Mesenchymal stem cell (in vitro differentiated cells and primary cell): ENCODE results near the gene IGF2.

Experiments
- DNase-seq: peaks from one replicate; pipeline ENCODE4 v3.0.0-alpha.2; 2013
- H2AFZ ChIP-seq: one replicate; pipeline ENCODE4 v1.6.1; 2013; ENCODE audit warnings: low read depth, mild to moderate bottlenecking, control low read depth, inconsistent platforms, low read length, moderate library complexity
- H2AK5ac ChIP-seq: 2 replicates; pipeline ENCODE4 v1.6.1; 2013; ENCODE audit warnings: low read length, moderate library complexity, mild to moderate bottlenecking, inconsistent platforms; ENCODE audit not compliant: severe bottlenecking
- H2BK120ac ChIP-seq: one replicate; pipeline ENCODE4 v1.6.1; 2013; ENCODE audit warnings: low read depth, mild to moderate bottlenecking, inconsistent platforms, low read length, moderate library complexity
- H2BK12ac ChIP-seq, 2 experiments: one replicate each; pipeline ENCODE4 v1.6.1; 2013; ENCODE audit warnings: inconsistent platforms in 2 of 2, low read length in 2 of 2, mild to moderate bottlenecking in 2 of 2, moderate library complexity in 2 of 2, control low read depth in 1 of 2
- H2BK15ac ChIP-seq: one replicate; pipeline ENCODE4 v1.6.1; 2013; ENCODE audit warnings: mild to moderate bottlenecking, low read depth, inconsistent platforms; ENCODE audit not compliant: poor library complexity, severe bottlenecking
- H2BK5ac ChIP-seq: 2 replicates; pipeline ENCODE4 v1.6.1; 2013; ENCODE audit warnings: low read depth, mild to moderate bottlenecking, low read length, control low read depth, inconsistent platforms; ENCODE audit not compliant: poor library complexity, severe bottlenecking
- H3K14ac ChIP-seq, 2 experiments: one replicate each; pipeline ENCODE4 v1.6.1; 2013; ENCODE audit warnings: inconsistent platforms in 2 of 2, low read length in 2 of 2, control low read depth in 1 of 2, mild to moderate bottlenecking in 1 of 2, moderate library complexity in 1 of 2
- H3K18ac ChIP-seq, 2 experiments: one replicate each; pipeline ENCODE4 v1.6.1; 2013; ENCODE audit warnings: inconsistent platforms in 2 of 2, low read length in 2 of 2, control low read depth in 1 of 2, low read depth in 1 of 2, mild to moderate bottlenecking in 1 of 2
- H3K23ac ChIP-seq, 2 experiments: one replicate each; pipeline ENCODE4 v1.6.1; 2013; ENCODE audit warnings: inconsistent platforms in 2 of 2, low read length in 2 of 2, mild to moderate bottlenecking in 2 of 2, moderate library complexity in 2 of 2, control low read depth in 1 of 2
- H3K27ac ChIP-seq: 2 replicates; pipeline ENCODE4 v1.5.1; 2013; ENCODE audit warnings: mild to moderate bottlenecking, moderate library complexity, low read length, control low read depth, inconsistent platforms; ENCODE audit not compliant: poor library complexity, severe bottlenecking
- H3K27me3 ChIP-seq, 2 experiments: 2 replicates each; pipeline versions ENCODE4 v1.6.1 to v1.7.0; 2013; ENCODE audit warnings: low read length in 2 of 2, mild to moderate bottlenecking in 2 of 2, moderate library complexity in 2 of 2, control low read depth in 1 of 2, inconsistent platforms in 1 of 2; ENCODE audit not compliant: control insufficient read depth in 1 of 2, insufficient read depth in 1 of 2
- H3K36me3 ChIP-seq, 2 experiments: 2 replicates each; pipeline versions ENCODE4 v1.6.1 to v1.7.0; 2013; ENCODE audit warnings: low read length in 2 of 2, control low read depth in 1 of 2, inconsistent platforms in 1 of 2, low read depth in 1 of 2, mild to moderate bottlenecking in 1 of 2; ENCODE audit not compliant: insufficient read depth in 2 of 2, control insufficient read depth in 1 of 2
- H3K4ac ChIP-seq, 2 experiments: one replicate each; pipeline ENCODE4 v1.6.1; 2013; ENCODE audit warnings: inconsistent platforms in 2 of 2, low read length in 2 of 2, mild to moderate bottlenecking in 2 of 2, moderate library complexity in 2 of 2, control low read depth in 1 of 2, low read depth in 1 of 2
- H3K4me1 ChIP-seq: 2 replicates; pipeline ENCODE4 v1.6.1; 2013; ENCODE audit warnings: low read depth, low read length, control low read depth; ENCODE audit not compliant: control insufficient read depth, insufficient read depth
- H3K4me2 ChIP-seq: 2 replicates; pipeline ENCODE4 v1.6.1; 2013; ENCODE audit warnings: low read length, mild to moderate bottlenecking, inconsistent platforms; ENCODE audit not compliant: poor library complexity, severe bottlenecking
- H3K4me3 ChIP-seq, 2 experiments: 2 replicates each; pipeline versions ENCODE4 v1.5.1 to v1.7.0; 2013; ENCODE audit warnings: low read length in 2 of 2, mild to moderate bottlenecking in 2 of 2, control low read depth in 1 of 2, low read depth in 1 of 2; ENCODE audit not compliant: insufficient read depth in 1 of 2
- H3K79me1 ChIP-seq: replicated peaks from 2 replicates; pipeline ENCODE4 v1.6.1; 2013; ENCODE audit warnings: mild to moderate bottlenecking, control low read depth, low read length, inconsistent platforms; ENCODE audit not compliant: poor library complexity, severe bottlenecking
- H3K9ac ChIP-seq: 2 replicates; pipeline ENCODE4 v1.7.0; 2013; ENCODE audit warnings: mild to moderate bottlenecking, low read length, moderate library complexity
- H3K9me3 ChIP-seq: 2 replicates; pipeline ENCODE4 v1.7.0; 2013; ENCODE audit warnings: mild to moderate bottlenecking, low read length; ENCODE audit not compliant: control insufficient read depth
- H4K8ac ChIP-seq: one replicate; pipeline ENCODE4 v1.6.1; 2013; ENCODE audit warnings: inconsistent platforms, mild to moderate bottlenecking, low read length, moderate library complexity
- H4K91ac ChIP-seq: one replicate; pipeline ENCODE4 v1.6.1; 2013; ENCODE audit warnings: mild to moderate bottlenecking, low read length, inconsistent platforms
- WGBS: methylation state at CpG from one replicate; pipeline ENCODE4 v1.1.7; 2013; ENCODE audit warnings: mixed read lengths; 5-methylcytosine and 5-hydroxymethylcytosine counted together

Gene IGF2

GRCh38 chr11:2130881-2131352 is 8.3 kb downstream of the IGF2 start:
- Histone ChIP-seq H2AK5ac (no peak overlapping the region), H3K4me3 (no peak overlapping the region), H3K23ac (no peak overlapping the region), H3K4ac (no peak overlapping the region), H2AFZ (no peak overlapping the region), H3K4me2 (no peak overlapping the region), H3K9ac (no peak overlapping the region), H3K36me3 (peaks cover 0 to 53% of the 10 kb centered on the region in 2 experiments), H3K79me1 (peaks cover 7% of the 10 kb centered on the region), H3K18ac (no peak overlapping the region), H3K14ac (no peak overlapping the region), H2BK12ac (no peak overlapping the region), H2BK15ac (no peak overlapping the region), H4K91ac (no peak overlapping the region), H2BK5ac (no peak overlapping the region), H2BK120ac (no peak overlapping the region), H3K4me1 (peaks cover 9% of the 10 kb centered on the region), H3K27me3 (peaks cover 0 to 55% of the 10 kb centered on the region in 2 experiments), H4K8ac (no peak overlapping the region), H3K27ac (no peak overlapping the region), H3K9me3 (no peaks in the 10 kb centered on the region)
- WGBS = 91% methylated on average over 17 of the region's 18 CpGs
- no peak for DNase-seq

DNA sequence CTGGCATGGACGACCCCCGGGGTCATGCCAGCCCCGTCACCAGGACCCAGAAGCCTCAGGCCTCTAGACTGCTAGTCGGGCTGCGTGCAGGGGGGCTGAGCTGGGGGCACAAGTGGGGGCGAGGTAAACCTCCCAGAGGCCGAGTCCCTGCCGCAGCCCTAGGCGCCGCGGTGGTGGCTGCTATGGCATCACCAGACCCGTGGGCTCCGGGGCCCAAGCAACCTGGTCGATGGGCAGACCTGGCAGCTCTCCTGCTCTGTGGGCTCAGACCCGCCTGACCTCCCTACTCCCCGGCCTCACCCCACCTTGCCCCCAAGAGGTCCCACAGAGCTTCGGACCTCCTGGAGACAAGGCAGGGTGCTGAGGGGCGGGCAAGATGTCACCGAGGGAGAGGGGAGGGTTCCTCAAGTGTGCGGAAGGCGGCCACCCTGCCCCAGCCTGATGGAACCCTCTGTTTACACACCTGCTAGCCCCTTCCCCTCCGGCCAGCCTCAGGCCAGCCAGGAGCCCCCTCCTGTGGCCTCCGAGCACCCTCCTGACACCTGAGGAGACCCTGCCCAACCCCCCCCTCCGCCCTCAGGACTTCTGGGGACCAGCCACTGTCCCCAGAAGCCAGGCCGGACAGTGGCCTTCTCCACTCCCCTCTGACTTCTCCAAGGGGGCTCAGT is 9.4 kb downstream of the IGF2 start:
- Histone ChIP-seq H3K4me2 (no peak overlapping the region), H3K27ac (no peak overlapping the region), H3K9ac (no peak overlapping the region), H2BK15ac (no peak overlapping the region), H3K14ac (no peak overlapping the region), H3K9me3 (no peaks in the 10 kb centered on the region), H4K91ac (no peak overlapping the region), H2BK120ac (no peak overlapping the region), H3K23ac (no peak overlapping the region), H3K36me3 (peaks cover 0 to 50% of the 10 kb centered on the region in 2 experiments), H2BK5ac (no peak overlapping the region), H2AFZ (no peak overlapping the region), H2BK12ac (no peak overlapping the region), H4K8ac (no peak overlapping the region), H3K4me1 (peaks cover 6% of the 10 kb centered on the region), H3K4ac (no peak overlapping the region), H3K79me1 (peaks cover 4% of the 10 kb centered on the region), H3K4me3 (no peak overlapping the region), H2AK5ac (no peak overlapping the region), H3K27me3 (peaks cover 0 to 44% of the 10 kb centered on the region in 2 experiments), H3K18ac (no peak overlapping the region)
- no peak for DNase-seq
- 90% methylated on average over 25 of the region's 25 CpGs for WGBS

GRCh38 chr11:2129308-2129698 is 9.9 kb downstream of the IGF2 start:
- no peak for DNase-seq
- WGBS = 80% methylated on average over 17 of the region's 17 CpGs
- no peak overlapping the region for H2BK5ac ChIP-seq

DNA sequence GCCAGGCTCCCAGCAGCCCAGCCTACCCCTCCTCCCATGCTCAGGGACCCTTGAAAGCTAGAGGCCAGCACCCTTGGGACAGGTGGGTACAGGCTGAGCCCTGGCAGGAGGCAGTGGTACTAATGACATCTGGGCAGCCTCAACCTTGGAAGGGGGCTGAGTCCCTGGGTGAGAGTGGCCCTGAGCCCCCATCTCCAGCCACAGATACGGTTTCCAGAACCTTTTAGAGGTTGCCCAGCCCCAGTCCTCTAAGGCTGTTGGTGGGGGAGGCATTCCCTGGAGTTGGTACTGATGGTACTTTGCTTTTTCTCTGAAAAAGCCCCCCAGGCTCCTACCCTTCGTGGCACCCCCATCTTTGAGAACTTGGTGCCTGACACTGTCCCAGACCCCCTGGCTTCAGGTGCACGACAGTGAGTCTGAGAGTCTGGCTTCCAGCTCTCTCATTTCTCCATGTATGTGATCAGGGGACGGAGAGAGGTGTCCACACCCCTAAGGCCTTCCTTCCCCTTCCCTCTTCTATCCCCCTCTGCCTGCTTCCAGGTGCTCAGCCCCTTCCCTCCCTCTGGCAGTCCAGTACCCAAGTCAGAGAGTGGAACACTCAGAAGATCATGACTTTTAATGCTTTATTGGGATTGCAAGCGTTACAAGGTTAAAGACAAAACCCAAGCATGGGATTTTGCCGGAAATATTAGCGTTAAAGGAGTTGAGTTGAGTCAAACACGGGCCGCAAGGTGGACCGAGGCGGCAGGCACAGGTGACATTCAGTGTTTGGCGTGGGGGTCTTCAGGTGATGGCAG is 10.5 kb downstream of the IGF2 start:
- H3K4ac ChIP-seq = no peak overlapping the region
- H2BK12ac ChIP-seq = no peak overlapping the region
- no peaks in the 10 kb centered on the region for H3K79me1 ChIP-seq
- H4K91ac ChIP-seq = no peak overlapping the region
- H3K36me3 ChIP-seq = peaks cover 0 to 38% of the 10 kb centered on the region in 2 experiments
- WGBS = 71% methylated on average over 12 of the region's 12 CpGs
- no peak overlapping the region for H3K4me2 ChIP-seq
- no peak overlapping the region for H4K8ac ChIP-seq
- H2BK5ac ChIP-seq = no peak overlapping the region
- no peak overlapping the region for H3K18ac ChIP-seq
- no peak overlapping the region for H2AK5ac ChIP-seq
- no peak overlapping the region for H2BK15ac ChIP-seq
- no peaks in the 10 kb centered on the region for H3K9me3 ChIP-seq
- no peak overlapping the region for H2BK120ac ChIP-seq
- no peak overlapping the region for H3K9ac ChIP-seq
- H3K4me3 ChIP-seq = no peak overlapping the region
- H3K27ac ChIP-seq = no peak overlapping the region
- no peak overlapping the region for H3K14ac ChIP-seq
- DNase-seq = no peak
- no peak overlapping the region for H2AFZ ChIP-seq
- H3K23ac ChIP-seq = no peak overlapping the region
- peaks cover 0 to 33% of the 10 kb centered on the region in 2 experiments for H3K27me3 ChIP-seq
- H3K4me1 ChIP-seq = peaks cover 4% of the 10 kb centered on the region

More at GRCh38 chr11:2129308-2129698, 9.9 kb downstream of the IGF2 start:
- no peak overlapping the region for H3K4me3 ChIP-seq
- peaks cover 0 to 44% of the 10 kb centered on the region in 2 experiments for H3K36me3 ChIP-seq
- no peak overlapping the region for H4K91ac ChIP-seq
- H3K4me2 ChIP-seq = no peak overlapping the region
- H2AFZ ChIP-seq = no peak overlapping the region
- no peak overlapping the region for H3K14ac ChIP-seq
- H3K23ac ChIP-seq = no peak overlapping the region
- peaks cover 2% of the 10 kb centered on the region for H3K79me1 ChIP-seq
- no peak overlapping the region for H2BK15ac ChIP-seq
- no peak overlapping the region for H3K9ac ChIP-seq
- H3K4ac ChIP-seq = no peak overlapping the region
- no peak overlapping the region for H2BK120ac ChIP-seq
- peaks cover 4% of the 10 kb centered on the region for H3K4me1 ChIP-seq
- peaks cover 0 to 39% of the 10 kb centered on the region in 2 experiments for H3K27me3 ChIP-seq
- no peak overlapping the region for H3K27ac ChIP-seq
- no peak overlapping the region for H4K8ac ChIP-seq
- H3K18ac ChIP-seq = no peak overlapping the region
- no peak overlapping the region for H2AK5ac ChIP-seq
- H2BK12ac ChIP-seq = no peak overlapping the region
- H3K9me3 ChIP-seq = no peaks in the 10 kb centered on the region
